Heart left ventricle (tissue), 13 donors: ENCODE data around the gene CRISPLD2.

Experiments used
- POLR2A ChIP-seq, 2 donors: fragments of 450-650 bp; IDR thresholded peaks; one replicate each; pipeline ENCODE4 v1.6.1; 2017; ENCODE audit warnings: antibody characterized with exemption in 2 of 2, mild to moderate bottlenecking in 2 of 2, moderate library complexity in 2 of 2
- TF ChIP-seq, protein P1 (sequence below), 12 donors: fragments of 200-600 bp; sonication (generic) in 4 of 12; IDR thresholded peaks; one replicate each; pipeline versions ENCODE4 v1.5.0 to v1.8.0; 2018 to 2022; ENCODE audit warnings: antibody characterized with exemption in 12 of 12, mild to moderate bottlenecking in 5 of 12
- donor health status: ischemic (EF 13 %, LVEDD 7.1; RV severe dilation, severe dysfunction).
- donor health status: DM: no; HTN: yes; CAD: no.
- donor health status: DM: no; HTN: no; CAD: no.
- donor health status: ischemic (EF 25% LVEDD 6.9; RV normal size, moderate dysfunction).
- donor health status: ischemic (EF 25% LVEDD 5.7; RV mildly dilated, moderate dysfunction).
- donor health status: ischemic (EF 35%, LVEDD 5.7; RV mildly dilated, moderate dysfunction).
- donor health status: nonischemic (EF 11% LVEDD 7.7; RV severe dilation, severe dysfunction).
- donor health status: DM: yes; HTN: yes; CAD: no.
- donor health status: PGD.
- donor health status: ischemic (EF 29% LVEDD 5.4; RV normal size, mild dysfunction).
- donor health status: nonischemic (EF 23%, LVEDD 6.1; RV moderate dilation, normal function).

DNA sequence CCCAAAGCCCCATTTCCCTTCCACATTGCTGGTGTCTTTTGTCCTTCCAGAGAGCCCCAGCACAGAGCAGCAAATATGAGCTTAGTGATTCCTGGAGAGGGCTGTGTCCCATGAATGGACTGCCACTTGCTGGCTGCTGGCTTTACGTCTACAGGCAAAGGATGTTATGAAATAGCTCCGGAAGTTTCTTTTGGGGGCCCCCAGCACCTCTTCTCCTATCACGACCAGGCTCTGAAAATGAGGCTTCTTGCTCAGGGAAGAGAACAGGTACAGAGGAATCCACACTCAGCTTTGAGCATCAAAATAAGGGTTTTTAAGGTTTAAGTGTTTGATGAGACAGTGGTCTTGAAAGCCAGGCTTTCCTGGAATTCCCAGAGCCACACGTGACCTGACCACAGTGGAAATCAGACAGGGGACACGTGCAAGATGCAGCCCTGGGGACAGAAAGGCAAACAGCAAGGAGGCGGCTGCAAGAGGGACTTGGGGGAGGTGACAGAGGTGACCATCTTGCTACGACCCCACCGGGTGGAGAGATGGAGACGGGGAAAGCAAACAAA, 133.5 kb downstream of the CRISPLD2 start:
- TF ChIP-seq, protein P1, sequence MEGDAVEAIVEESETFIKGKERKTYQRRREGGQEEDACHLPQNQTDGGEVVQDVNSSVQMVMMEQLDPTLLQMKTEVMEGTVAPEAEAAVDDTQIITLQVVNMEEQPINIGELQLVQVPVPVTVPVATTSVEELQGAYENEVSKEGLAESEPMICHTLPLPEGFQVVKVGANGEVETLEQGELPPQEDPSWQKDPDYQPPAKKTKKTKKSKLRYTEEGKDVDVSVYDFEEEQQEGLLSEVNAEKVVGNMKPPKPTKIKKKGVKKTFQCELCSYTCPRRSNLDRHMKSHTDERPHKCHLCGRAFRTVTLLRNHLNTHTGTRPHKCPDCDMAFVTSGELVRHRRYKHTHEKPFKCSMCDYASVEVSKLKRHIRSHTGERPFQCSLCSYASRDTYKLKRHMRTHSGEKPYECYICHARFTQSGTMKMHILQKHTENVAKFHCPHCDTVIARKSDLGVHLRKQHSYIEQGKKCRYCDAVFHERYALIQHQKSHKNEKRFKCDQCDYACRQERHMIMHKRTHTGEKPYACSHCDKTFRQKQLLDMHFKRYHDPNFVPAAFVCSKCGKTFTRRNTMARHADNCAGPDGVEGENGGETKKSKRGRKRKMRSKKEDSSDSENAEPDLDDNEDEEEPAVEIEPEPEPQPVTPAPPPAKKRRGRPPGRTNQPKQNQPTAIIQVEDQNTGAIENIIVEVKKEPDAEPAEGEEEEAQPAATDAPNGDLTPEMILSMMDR (IDR thresholded peaks at IDR 0.05), result no peak
- TF ChIP-seq POLR2A (IDR thresholded peaks at IDR 0.05), result no peak
